ENCODE measurements around the gene OGA.
"Not testable (repeated sequence)": the region's sequence is repeated elsewhere in the genome, so short reads cannot be mapped to it uniquely, and the experiment has no call there.

Gene OGA

DNA sequence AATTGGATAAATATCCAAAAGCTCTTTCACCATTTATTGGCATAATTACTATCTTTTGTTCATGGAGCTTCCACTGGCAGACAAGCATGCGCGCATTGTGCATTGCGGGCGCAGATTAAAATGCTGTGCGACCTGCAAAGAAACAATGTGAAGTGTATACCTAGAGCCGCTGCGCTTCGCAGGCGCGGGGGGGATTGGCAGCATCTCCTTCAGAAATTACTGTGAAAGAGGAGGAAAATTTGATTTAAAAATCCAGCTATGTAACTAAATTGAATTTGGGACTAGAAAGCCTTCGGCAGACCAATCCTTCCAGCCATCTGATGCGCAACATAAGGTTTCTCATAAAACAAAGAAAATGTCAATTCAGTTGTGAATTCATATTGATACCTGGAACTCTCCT lies 24.7 kb downstream of the OGA start:
- Histone ChIP-seq H3K9me3 (ENCODE audit: control insufficient read depth, insufficient read depth, low read length) (no peaks in the 10 kb centered on the region), H3K9me2 (replicated peaks; ENCODE audit: control insufficient read depth, low read length) (no peaks in the 10 kb centered on the region), H3K27me3 (ENCODE audit: control insufficient read depth, low read length) (no peaks in the 10 kb centered on the region), H3K79me2 (ENCODE audit: control insufficient read depth, low read length) (peaks cover 20% of the 10 kb centered on the region), H3K4me2 (ENCODE audit: low read length) (no peak overlapping the region), H4K20me1 (ENCODE audit: control insufficient read depth, insufficient read depth, low read depth, low read length) (peaks cover 3% of the 10 kb centered on the region; the same call in 1 of the 2 replicates), H3F3A (ENCODE audit: control insufficient read depth, insufficient read depth) (peaks cover 4% of the 10 kb centered on the region), H3K27ac (ENCODE audit: low read depth, low read length) (no peak overlapping the region), H3K36me3 (ENCODE audit: control insufficient read depth, low read length) (peaks cover 81% of the 10 kb centered on the region), H3K4me3 (ENCODE audit: low read length) (no peak overlapping the region), H3K4me1 (ENCODE audit: control insufficient read depth, low read length) (no peaks in the 10 kb centered on the region)
- no peak for TF ChIP-seq EZH2phosphoT487 (IDR thresholded peaks at IDR 0.05; ENCODE audit: borderline replicate concordance, low read length)
- TF ChIP-seq, protein P1, sequence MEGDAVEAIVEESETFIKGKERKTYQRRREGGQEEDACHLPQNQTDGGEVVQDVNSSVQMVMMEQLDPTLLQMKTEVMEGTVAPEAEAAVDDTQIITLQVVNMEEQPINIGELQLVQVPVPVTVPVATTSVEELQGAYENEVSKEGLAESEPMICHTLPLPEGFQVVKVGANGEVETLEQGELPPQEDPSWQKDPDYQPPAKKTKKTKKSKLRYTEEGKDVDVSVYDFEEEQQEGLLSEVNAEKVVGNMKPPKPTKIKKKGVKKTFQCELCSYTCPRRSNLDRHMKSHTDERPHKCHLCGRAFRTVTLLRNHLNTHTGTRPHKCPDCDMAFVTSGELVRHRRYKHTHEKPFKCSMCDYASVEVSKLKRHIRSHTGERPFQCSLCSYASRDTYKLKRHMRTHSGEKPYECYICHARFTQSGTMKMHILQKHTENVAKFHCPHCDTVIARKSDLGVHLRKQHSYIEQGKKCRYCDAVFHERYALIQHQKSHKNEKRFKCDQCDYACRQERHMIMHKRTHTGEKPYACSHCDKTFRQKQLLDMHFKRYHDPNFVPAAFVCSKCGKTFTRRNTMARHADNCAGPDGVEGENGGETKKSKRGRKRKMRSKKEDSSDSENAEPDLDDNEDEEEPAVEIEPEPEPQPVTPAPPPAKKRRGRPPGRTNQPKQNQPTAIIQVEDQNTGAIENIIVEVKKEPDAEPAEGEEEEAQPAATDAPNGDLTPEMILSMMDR (IDR thresholded peaks at IDR 0.05; ENCODE audit: low read depth, low read length, poor library complexity, severe bottlenecking), result no peak

DNA sequence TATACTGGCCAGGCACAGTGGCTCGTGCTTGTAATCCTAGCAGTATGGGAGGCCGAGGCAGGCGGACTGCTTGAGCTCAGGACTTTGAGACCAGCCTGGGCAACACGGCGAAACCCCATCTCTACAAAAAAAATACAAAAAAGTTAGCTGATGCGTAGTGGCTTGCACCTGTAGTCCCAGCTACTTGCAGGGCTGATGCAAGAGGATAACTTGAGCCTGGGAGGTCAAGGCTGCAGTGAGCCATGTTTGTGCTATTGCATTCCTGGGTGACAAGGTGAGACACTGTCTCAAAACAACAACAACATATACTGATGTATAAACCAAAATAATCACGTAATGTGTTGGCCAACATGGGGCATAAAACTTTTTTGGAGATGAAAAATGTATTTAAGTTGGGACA lies 28.6 kb downstream of the OGA start:
- Histone ChIP-seq H3K4me3 (ENCODE audit: low read length) (no peak overlapping the region), H3K4me1 (ENCODE audit: control insufficient read depth, low read length) (no peaks in the 10 kb centered on the region; the same call in 1 of the 2 replicates), H3K79me2 (ENCODE audit: control insufficient read depth, low read length) (peaks cover 2% of the 10 kb centered on the region; the same call in 1 of the 2 replicates), H4K20me1 (ENCODE audit: control insufficient read depth, insufficient read depth, low read depth, low read length) (no peaks in the 10 kb centered on the region), H3K27me3 (ENCODE audit: control insufficient read depth, low read length) (no peaks in the 10 kb centered on the region), H3K4me2 (ENCODE audit: low read length) (no peak overlapping the region), H3K9me3 (ENCODE audit: control insufficient read depth, insufficient read depth, low read length) (no peaks in the 10 kb centered on the region), H3F3A (ENCODE audit: control insufficient read depth, insufficient read depth) (peaks cover 20% of the 10 kb centered on the region), H3K9me2 (replicated peaks; ENCODE audit: control insufficient read depth, low read length) (no peaks in the 10 kb centered on the region), H3K27ac (ENCODE audit: low read depth, low read length) (no peak overlapping the region), H3K36me3 (ENCODE audit: control insufficient read depth, low read length) (peaks cover 78% of the 10 kb centered on the region)
- TF ChIP-seq, protein P1 (IDR thresholded peaks at IDR 0.05; ENCODE audit: low read depth, low read length, poor library complexity, severe bottlenecking), result no peak

GRCh38 chr10:101789231-101789630 lies 29.0 kb downstream of the OGA start:
- not testable (repeated sequence) for H3K9me3 ChIP-seq (ENCODE audit: control insufficient read depth, insufficient read depth, low read length); H4K20me1 ChIP-seq (ENCODE audit: control insufficient read depth, insufficient read depth, low read depth, low read length); H3K27me3 ChIP-seq (ENCODE audit: control insufficient read depth, low read length); H3K79me2 ChIP-seq (ENCODE audit: control insufficient read depth, low read length); H3K4me1 ChIP-seq (ENCODE audit: control insufficient read depth, low read length); H3K27ac ChIP-seq (ENCODE audit: low read depth, low read length); H3K4me3 ChIP-seq (ENCODE audit: low read length); H3K9me2 ChIP-seq (replicated peaks; ENCODE audit: control insufficient read depth, low read length); H3K4me2 ChIP-seq (ENCODE audit: low read length)
- Histone ChIP-seq H3F3A (ENCODE audit: control insufficient read depth, insufficient read depth) (peaks cover 24% of the 10 kb centered on the region), H3K36me3 (ENCODE audit: control insufficient read depth, low read length) (peaks cover 78% of the 10 kb centered on the region)

DNA sequence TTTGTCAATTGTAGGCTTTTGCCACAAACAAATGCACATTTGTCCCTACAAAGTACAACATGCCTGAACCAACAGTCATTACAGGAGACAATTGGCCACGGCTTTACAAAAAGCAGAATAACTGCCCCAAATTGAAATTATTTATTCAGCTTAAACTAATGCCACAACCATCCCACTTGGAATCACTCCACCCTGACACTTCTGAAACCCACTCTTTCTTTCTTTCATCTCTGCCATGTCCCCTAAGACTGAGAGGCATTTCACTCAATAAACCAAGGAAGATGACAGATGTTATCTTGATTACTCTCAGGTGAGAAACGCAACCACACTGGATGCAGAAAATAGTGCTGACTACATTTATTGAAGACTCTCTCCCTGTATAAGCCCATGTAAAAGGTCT lies 32.4 kb downstream of the OGA start:
- peaks cover 22% of the 10 kb centered on the region for H3K79me2 ChIP-seq (ENCODE audit: control insufficient read depth, low read length)
- H4K20me1 ChIP-seq (ENCODE audit: control insufficient read depth, insufficient read depth, low read depth, low read length), result no peaks in the 10 kb centered on the region
- TF ChIP-seq, protein P1 (IDR thresholded peaks at IDR 0.05; ENCODE audit: low read depth, low read length, poor library complexity, severe bottlenecking), result no peak
- TF ChIP-seq EZH2phosphoT487 (IDR thresholded peaks at IDR 0.05; ENCODE audit: borderline replicate concordance, low read length), result no peak
- H3K9me2 ChIP-seq (replicated peaks; ENCODE audit: control insufficient read depth, low read length), result no peaks in the 10 kb centered on the region
- H3K27me3 ChIP-seq (ENCODE audit: control insufficient read depth, low read length), result no peaks in the 10 kb centered on the region
- H3K4me1 ChIP-seq (ENCODE audit: control insufficient read depth, low read length), result peaks cover 26% of the 10 kb centered on the region
- no peaks in the 10 kb centered on the region for H3K9me3 ChIP-seq (ENCODE audit: control insufficient read depth, insufficient read depth, low read length)
- no peak overlapping the region for H3K4me2 ChIP-seq (ENCODE audit: low read length)
- H3K36me3 ChIP-seq (ENCODE audit: control insufficient read depth, low read length), result peaks cover 63% of the 10 kb centered on the region
- H3K4me3 ChIP-seq (ENCODE audit: low read length), result no peak overlapping the region
- no peak overlapping the region for H3K27ac ChIP-seq (ENCODE audit: low read depth, low read length)
- H3F3A ChIP-seq (ENCODE audit: control insufficient read depth, insufficient read depth), result peaks cover 30% of the 10 kb centered on the region

Data from DOHH2 (cell line).